ENCODE measurements around the gene SIVA1. TPM values are rescaled to one million over a fixed set of nuclear protein-coding genes. Genes with fewer than 3 reads are reported as not detected.

SIVA1 gene
- total and polyA plus RNA-seq, 2 of the 8 experiments (the other 6 are each of a cell fraction or from before 2014, with no cell fraction given) = 123 to 589 TPM

DNA sequence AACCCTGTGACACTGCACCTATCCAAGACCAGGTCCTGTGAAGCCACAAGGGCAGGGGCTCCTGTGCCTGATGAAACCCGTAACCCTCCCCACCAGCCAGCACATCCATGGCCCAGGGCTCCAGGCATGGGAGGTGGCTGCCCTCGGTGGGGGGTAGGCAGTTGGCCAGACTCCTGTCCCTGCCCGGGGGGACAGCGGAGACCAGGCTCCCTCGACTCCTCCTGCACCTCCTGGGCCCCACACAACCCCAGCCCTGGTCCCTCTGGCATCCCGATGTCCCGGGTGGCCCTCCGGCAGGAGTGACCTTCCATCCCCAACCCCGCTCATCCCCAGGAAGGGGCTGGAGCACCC lies 31.2 kb downstream of the SIVA1 start:
- no peak overlapping the region for H2AK5ac ChIP-seq (ENCODE audit: low read depth, low read length)
- no peak overlapping the region for H3K4me2 ChIP-seq (ENCODE audit: insufficient read depth in 1 of 2, low read depth in 2 of 2, low read length in 2 of 2)
- H2BK15ac ChIP-seq (ENCODE audit: low read length) = no peak overlapping the region
- no peak overlapping the region for H3K14ac ChIP-seq (ENCODE audit: insufficient read length)
- no peaks in the 10 kb centered on the region; the same call in 1 of the 2 replicates for H3K79me1 ChIP-seq (ENCODE audit: low read depth, low read length)
- H3K27ac ChIP-seq (ENCODE audit: low read depth, low read length) = no peak overlapping the region
- no peak overlapping the region for H3K9ac ChIP-seq (replicated peaks in 1 of 4; ENCODE audit: extremely low read depth in 1 of 4, low read depth in 3 of 4, low read length in 3 of 4)
- H3K27me3 ChIP-seq (replicated peaks in 1 of 4; ENCODE audit: control insufficient read depth in 3 of 4, extremely low read depth in 1 of 4, insufficient read depth in 3 of 4, low read length in 3 of 4) = no peaks in the 10 kb centered on the region
- POLR2A ChIA-PET (ENCODE audit: partially characterized antibody) = no interaction called here
- no peak overlapping the region for H2BK12ac ChIP-seq (ENCODE audit: low read depth, low read length)
- H3K79me2 ChIP-seq (ENCODE audit: control insufficient read depth in 1 of 2, insufficient read depth in 2 of 2, low read length in 2 of 2) = no peaks in the 10 kb centered on the region
- H3K36me3 ChIP-seq (ENCODE audit: control insufficient read depth in 2 of 4, insufficient read depth in 4 of 4, low read length in 3 of 4) = no peaks in the 10 kb centered on the region
- H3K18ac ChIP-seq (ENCODE audit: extremely low read depth, low read length) = no peak overlapping the region
- H2BK5ac ChIP-seq (ENCODE audit: low read depth, low read length) = no peak overlapping the region
- H3K23ac ChIP-seq (ENCODE audit: insufficient read length) = no peak overlapping the region
- H4K20me1 ChIP-seq (replicated peaks in 1 of 2; ENCODE audit: control insufficient read depth in 1 of 2, insufficient read depth in 2 of 2, low read length in 2 of 2) = peaks cover 12 to 15% of the 10 kb centered on the region in 2 experiments
- DNase-seq (ENCODE audit: low read depth in 1 of 2, low spot score in 2 of 2) (no peak), FAIRE-seq (no peak)
- H4K91ac ChIP-seq (replicated peaks; ENCODE audit: insufficient read length, low read length) = no peak overlapping the region
- 92% methylated on average over 9 of the region's 9 CpGs; no CpG with 5 or more reads in 1 of the 2 experiments for WGBS, 2 experiments (ENCODE audit: extremely low coverage in 1 of 2, insufficient coverage in 1 of 2, insufficient read length in 1 of 2, insufficient replicate concordance in 2 of 2, low coverage in 1 of 2, low lambda C conversion rate in 2 of 2, missing lambda C conversion rate in 1 of 2)
- H2AFZ ChIP-seq (ENCODE audit: low read length) = no peak overlapping the region
- CTCF ChIA-PET (ENCODE audit: partially characterized antibody) = interaction anchor here (0.9 to 4.0 kb wide), 2 partner anchors 11 to 14 kb away, joined by 7 to 28 read pairs; no protein-coding TSS in a partner anchor
- no peak overlapping the region for H4K8ac ChIP-seq (ENCODE audit: extremely low read depth, insufficient read depth, low read length)
- no peaks in the 10 kb centered on the region for H3K9me3 ChIP-seq (ENCODE audit: insufficient read depth in 2 of 2, low read depth in 1 of 2, low read length in 1 of 2)
- no peak overlapping the region for H4K5ac ChIP-seq (ENCODE audit: insufficient read length, low read depth, low read length)
- no peaks in the 10 kb centered on the region for H3K23me2 ChIP-seq (ENCODE audit: low read depth, low read length)
- H3K56ac ChIP-seq (replicated peaks; ENCODE audit: insufficient read length, low read depth, low read length) = no peak overlapping the region
- H2BK20ac ChIP-seq (ENCODE audit: low read length) = no peak overlapping the region
- H3K4me1 ChIP-seq (replicated peaks in 1 of 4; ENCODE audit: control insufficient read depth in 3 of 4, insufficient read depth in 4 of 4, low read length in 3 of 4) = no peaks in the 10 kb centered on the region
- H2BK120ac ChIP-seq (replicated peaks; ENCODE audit: low read depth, low read length) = no peak overlapping the region
- H3K4me3 ChIP-seq (ENCODE audit: extremely low read depth in 1 of 4, insufficient read depth in 2 of 4, low read depth in 3 of 4, low read length in 4 of 4) = no peak overlapping the region
- H3K4ac ChIP-seq (replicated peaks; ENCODE audit: insufficient read length, low read depth, low read length) = no peak overlapping the region
- TF ChIP-seq CTBP2 (IDR thresholded peaks at IDR 0.05; ENCODE audit: borderline replicate concordance, insufficient read depth, insufficient read length, low read length) (no peak), SP4 (IDR thresholded peaks at IDR 0.05; ENCODE audit: low read length) (no peak), RBBP5 (IDR thresholded peaks at IDR 0.05; ENCODE audit: borderline replicate concordance, low read depth, low read length) (no peak), RFX5 (IDR thresholded peaks at IDR 0.05; ENCODE audit: borderline replicate concordance, low read depth, low read length) (no peak), CHD2 (IDR thresholded peaks at IDR 0.05; ENCODE audit: low read length) (no peak), CREB1 (IDR thresholded peaks at IDR 0.05) (no peak), CBX8 (IDR thresholded peaks at IDR 0.05; ENCODE audit: borderline replicate concordance, low read depth, low read length) (no peak), BACH1 (IDR thresholded peaks at IDR 0.05; ENCODE audit: low read length) (no peak), EP300 (IDR thresholded peaks at IDR 0.05; ENCODE audit: borderline replicate concordance in 1 of 2, low read depth in 2 of 2, low read length in 2 of 2) (no peak), ZNF274 (IDR thresholded peaks at IDR 0.05; ENCODE audit: borderline replicate concordance, extremely low read depth, low read length) (no peak), TAF7 (optimal IDR thresholded peaks at IDR 0.05; ENCODE audit: borderline replicate concordance, low read depth, low read length) (no peak), SUZ12 (IDR thresholded peaks at IDR 0.05; ENCODE audit: low read length) (no peak), HDAC6 (IDR thresholded peaks at IDR 0.05; ENCODE audit: low read depth, low read length) (no peak), JUND (IDR thresholded peaks at IDR 0.05; ENCODE audit: low read length) (no peak)
